ENCODE results near the gene NR2E1. TPM values are rescaled to one million over a fixed set of nuclear protein-coding genes. Genes with fewer than 3 reads are reported as not detected.

The NR2E1 gene
- total RNA-seq, 3 donors from 2014 or later (not counting 1 experiment from before 2014, with no cell fraction given) = not detected

DNA sequence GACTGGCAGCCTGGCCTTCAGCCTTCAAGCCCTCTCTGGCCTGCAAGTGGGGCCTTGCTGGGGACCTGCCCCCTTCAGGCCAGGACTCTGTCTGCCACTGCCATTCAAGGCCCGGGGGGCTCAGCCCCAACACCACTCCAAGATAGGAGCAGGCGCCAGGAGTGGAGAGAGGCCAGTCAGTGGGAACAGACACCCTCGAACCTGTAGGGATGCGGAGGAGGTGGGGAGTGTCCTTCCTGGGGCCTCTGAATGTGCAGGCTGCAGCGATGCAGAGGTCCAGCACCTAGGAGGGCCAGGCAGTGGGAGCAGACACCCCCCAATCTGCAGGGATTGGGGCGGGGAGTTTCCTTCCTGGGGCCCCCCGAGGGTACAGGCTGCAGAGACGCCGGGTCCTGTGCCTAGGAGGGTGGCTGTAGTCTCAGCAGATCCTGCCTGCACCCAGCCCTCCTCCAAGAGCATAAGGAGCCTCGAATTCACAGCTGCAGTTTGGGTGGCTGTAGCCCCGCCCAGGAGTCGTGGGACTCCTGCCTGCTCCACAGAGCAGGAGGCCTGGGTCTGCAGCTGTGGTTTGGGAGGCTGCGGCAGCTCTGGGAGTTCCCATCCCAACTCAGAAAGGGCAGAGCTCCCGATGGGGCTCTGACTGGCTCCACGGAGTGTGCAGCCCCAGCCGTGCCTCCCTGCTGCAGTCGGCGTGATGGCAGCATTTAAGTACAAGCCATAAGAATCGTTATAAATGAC, 33.1 kb downstream of the NR2E1 start:
- TF ChIP-seq, protein P1, sequence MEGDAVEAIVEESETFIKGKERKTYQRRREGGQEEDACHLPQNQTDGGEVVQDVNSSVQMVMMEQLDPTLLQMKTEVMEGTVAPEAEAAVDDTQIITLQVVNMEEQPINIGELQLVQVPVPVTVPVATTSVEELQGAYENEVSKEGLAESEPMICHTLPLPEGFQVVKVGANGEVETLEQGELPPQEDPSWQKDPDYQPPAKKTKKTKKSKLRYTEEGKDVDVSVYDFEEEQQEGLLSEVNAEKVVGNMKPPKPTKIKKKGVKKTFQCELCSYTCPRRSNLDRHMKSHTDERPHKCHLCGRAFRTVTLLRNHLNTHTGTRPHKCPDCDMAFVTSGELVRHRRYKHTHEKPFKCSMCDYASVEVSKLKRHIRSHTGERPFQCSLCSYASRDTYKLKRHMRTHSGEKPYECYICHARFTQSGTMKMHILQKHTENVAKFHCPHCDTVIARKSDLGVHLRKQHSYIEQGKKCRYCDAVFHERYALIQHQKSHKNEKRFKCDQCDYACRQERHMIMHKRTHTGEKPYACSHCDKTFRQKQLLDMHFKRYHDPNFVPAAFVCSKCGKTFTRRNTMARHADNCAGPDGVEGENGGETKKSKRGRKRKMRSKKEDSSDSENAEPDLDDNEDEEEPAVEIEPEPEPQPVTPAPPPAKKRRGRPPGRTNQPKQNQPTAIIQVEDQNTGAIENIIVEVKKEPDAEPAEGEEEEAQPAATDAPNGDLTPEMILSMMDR (IDR thresholded peaks at IDR 0.05) = no peak
- Histone ChIP-seq H3K27ac (ENCODE audit: low read length) (no peak overlapping the region), H3K36me3 (ENCODE audit: control insufficient read depth, insufficient read depth, low read length) (no peaks in the 10 kb centered on the region), H3K4me1 (ENCODE audit: control insufficient read depth, insufficient read depth, low read length) (no peaks in the 10 kb centered on the region), H3K27me3 (ENCODE audit: control insufficient read depth, insufficient read depth, low read length) (no peaks in the 10 kb centered on the region), H3K4me3 (ENCODE audit: low read length) (no peak overlapping the region), H3K9me3 (ENCODE audit: control insufficient read depth, insufficient read depth, low read length) (no peaks in the 10 kb centered on the region)
- Mint-ChIP-seq H3K36me3 (no peaks in the 10 kb centered on the region), H3K4me1 (no peaks in the 10 kb centered on the region), H3K9me3 (no peaks in the 10 kb centered on the region), H3K27me3 (ENCODE audit: low read depth in 2 of 2) (peaks cover 8 to 10% of the 10 kb centered on the region in 2 donors), H3K4me3 (no peak overlapping the region), H3K27ac (no peak overlapping the region)
- ATAC-seq = no peak
- WGBS (ENCODE audit: insufficient coverage) = 89% methylated on average over 16 of the region's 19 CpGs
- no peak for DNase-seq
- intact Hi-C loops (cut with micrococcal nuclease) = no loop called here

DNA sequence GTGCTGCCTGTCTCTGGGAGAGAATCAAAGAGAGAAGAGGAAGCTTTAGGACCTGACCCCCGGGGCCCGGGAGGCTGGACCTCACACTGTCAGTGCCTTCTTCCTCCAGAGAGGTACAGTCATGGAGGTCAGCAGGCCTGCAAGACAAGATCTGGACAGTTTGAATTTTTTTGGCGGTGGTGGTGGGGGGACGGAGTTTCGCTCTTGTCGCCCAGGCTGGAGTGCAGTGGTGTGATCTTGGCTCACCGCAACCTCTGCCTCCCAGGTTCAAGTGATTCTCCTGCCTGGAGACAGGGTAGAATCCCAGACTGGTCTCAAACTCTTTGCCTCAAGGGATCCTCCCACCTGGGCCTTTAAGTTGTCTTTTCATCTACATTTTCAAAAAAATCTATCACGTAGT, 34.4 kb downstream of the NR2E1 start:
- intact Hi-C loops (cut with micrococcal nuclease) = no loop called here
- Mint-ChIP-seq H3K4me1 (no peaks in the 10 kb centered on the region), H3K36me3 (no peaks in the 10 kb centered on the region), H3K9me3 (no peaks in the 10 kb centered on the region), H3K27me3 (ENCODE audit: low read depth in 2 of 2) (peaks cover 0 to 2% of the 10 kb centered on the region in 2 donors), H3K4me3 (no peak overlapping the region), H3K27ac (no peak overlapping the region)
- Histone ChIP-seq H3K9me3 (ENCODE audit: control insufficient read depth, insufficient read depth, low read length) (no peaks in the 10 kb centered on the region), H3K27me3 (ENCODE audit: control insufficient read depth, insufficient read depth, low read length) (no peaks in the 10 kb centered on the region), H3K36me3 (ENCODE audit: control insufficient read depth, insufficient read depth, low read length) (no peaks in the 10 kb centered on the region), H3K27ac (ENCODE audit: low read length) (no peak overlapping the region), H3K4me1 (ENCODE audit: control insufficient read depth, insufficient read depth, low read length) (no peaks in the 10 kb centered on the region), H3K4me3 (ENCODE audit: low read length) (no peak overlapping the region)
- 93% methylated on average over 8 of the region's 8 CpGs for WGBS (ENCODE audit: insufficient coverage)
- DNase-seq (no peak), ATAC-seq (no peak)
- TF ChIP-seq, protein P1 (IDR thresholded peaks at IDR 0.05) = no peak

DNA sequence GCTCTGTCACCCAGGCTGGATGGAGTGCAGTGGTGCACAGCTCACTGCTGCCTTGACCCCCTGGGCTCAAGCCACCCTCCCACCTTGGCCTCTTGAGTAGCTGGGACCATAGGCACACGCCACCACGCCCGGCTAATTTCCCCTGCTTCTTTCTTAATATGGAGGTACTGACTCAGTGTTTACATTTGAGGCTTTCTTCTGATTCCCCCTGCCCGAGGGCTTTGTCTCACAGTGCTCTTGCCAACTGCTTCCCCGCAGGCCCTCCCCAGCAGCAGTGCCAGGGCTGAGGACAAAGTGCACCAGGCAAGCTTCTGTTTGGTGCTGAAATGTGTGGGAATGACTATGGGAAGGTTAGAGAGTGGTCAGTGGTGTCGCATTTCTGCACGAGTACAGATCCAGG, 34.8 kb downstream of the NR2E1 start:
- Histone ChIP-seq H3K9me3 (ENCODE audit: control insufficient read depth, insufficient read depth, low read length) (no peaks in the 10 kb centered on the region), H3K4me3 (ENCODE audit: low read length) (no peak overlapping the region), H3K4me1 (ENCODE audit: control insufficient read depth, insufficient read depth, low read length) (no peaks in the 10 kb centered on the region), H3K36me3 (ENCODE audit: control insufficient read depth, insufficient read depth, low read length) (no peaks in the 10 kb centered on the region), H3K27me3 (ENCODE audit: control insufficient read depth, insufficient read depth, low read length) (no peaks in the 10 kb centered on the region), H3K27ac (ENCODE audit: low read length) (no peak overlapping the region)
- no peak overlapping the region for H3K27ac Mint-ChIP-seq
- DNase-seq (no peak), ATAC-seq (no peak)
- no peaks in the 10 kb centered on the region for H3K4me1 Mint-ChIP-seq
- TF ChIP-seq, protein P1 (IDR thresholded peaks at IDR 0.05) = no peak
- peaks cover 0 to 2% of the 10 kb centered on the region in 2 donors for H3K27me3 Mint-ChIP-seq (ENCODE audit: low read depth in 2 of 2)
- 92% methylated on average over 7 of the region's 7 CpGs for WGBS (ENCODE audit: insufficient coverage)
- intact Hi-C loops (cut with micrococcal nuclease) = no loop called here
- H3K36me3 Mint-ChIP-seq = no peaks in the 10 kb centered on the region
- H3K4me3 Mint-ChIP-seq = no peak overlapping the region
- H3K9me3 Mint-ChIP-seq = no peaks in the 10 kb centered on the region

All from natural killer cell (primary cell).